GM21528 (cell line): ENCODE data around the gene ALDH2.
"Not testable (repeated sequence)": the region's sequence is repeated elsewhere in the genome, so short reads cannot be mapped to it uniquely, and the experiment has no call there.

Source experiments
- ATAC-seq: cut with Tn5 transposase; IDR thresholded peaks from one replicate; pipeline ENCODE4 v1.9.1; 2021; ENCODE audit warnings: mild to moderate bottlenecking, moderate library complexity; ENCODE audit not compliant: unreplicated experiment, low FRiP score

Gene ALDH2

GRCh38 chr12:111784953-111785352 lies 18.2 kb downstream of the ALDH2 start:
- ATAC-seq, result no peak

GRCh38 chr12:111785651-111786050 lies 18.9 kb downstream of the ALDH2 start:
- ATAC-seq, result no peak

GRCh38 chr12:111788178-111788654 lies 21.5 kb downstream of the ALDH2 start:
- no peak for ATAC-seq

GRCh38 chr12:111789779-111790178 lies 23.0 kb downstream of the ALDH2 start:
- ATAC-seq, result no peak

- ATAC-seq, result no peak
These were observed 24.8 kb downstream of the ALDH2 start for GRCh38 chr12:111791507-111791906.

GRCh38 chr12:111792155-111792855 lies 25.6 kb downstream of the ALDH2 start:
- no peak for ATAC-seq

GRCh38 chr12:111792856-111793235 lies 26.1 kb downstream of the ALDH2 start:
- no peak for ATAC-seq

GRCh38 chr12:111798182-111798581 lies 31.4 kb downstream of the ALDH2 start:
- ATAC-seq, result no peak

GRCh38 chr12:111799758-111800157 lies 33.0 kb downstream of the ALDH2 start:
- ATAC-seq, result no peak

- ATAC-seq, result no peak
These were observed 36.4 kb downstream of the ALDH2 start for GRCh38 chr12:111803038-111803626.

- no peak for ATAC-seq
These were observed 37.1 kb downstream of the ALDH2 start for GRCh38 chr12:111803851-111804250.

- ATAC-seq, result no peak
These were observed 39.6 kb downstream of the ALDH2 start for GRCh38 chr12:111806304-111806703.

GRCh38 chr12:111807232-111807631 lies 40.5 kb downstream of the ALDH2 start:
- ATAC-seq, result no peak

GRCh38 chr12:111812881-111813741 lies 46.4 kb downstream of the ALDH2 start:
- ATAC-seq, result no peak

GRCh38 chr12:111816065-111816615 lies 49.4 kb downstream of the ALDH2 start:
- ATAC-seq, result no peak

GRCh38 chr12:111816898-111817297 lies 50.2 kb downstream of the ALDH2 start:
- ATAC-seq, result not testable (repeated sequence)

- ATAC-seq, result no peak
These were observed 51.6 kb downstream of the ALDH2 start for GRCh38 chr12:111818340-111818739.

GRCh38 chr12:111819191-111820158 lies 52.7 kb downstream of the ALDH2 start:
- ATAC-seq, result no peak

- not testable (repeated sequence) for ATAC-seq
These were observed 54.1 kb downstream of the ALDH2 start for GRCh38 chr12:111820828-111821227.

GRCh38 chr12:111822886-111823285 lies 56.2 kb downstream of the ALDH2 start:
- no peak for ATAC-seq
